ENCODE measurements around the gene EDEM1. TPM values are rescaled to one million over a fixed set of nuclear protein-coding genes. Genes with fewer than 3 reads are reported as not detected.

EDEM1 gene
- total and polyA plus RNA-seq, 3 donors from 2014 or later = 28.6 to 33.5 (median 30.3) TPM

GRCh38 chr3:5210926-5211325, 23.4 kb downstream of the EDEM1 start:
- no peaks in the 10 kb centered on the region for H3K4me1 ChIP-seq
- no peaks in the 10 kb centered on the region for H3K27me3 ChIP-seq
- no peak for DNase-seq
- no peak overlapping the region for H3K27ac ChIP-seq
- no peaks in the 10 kb centered on the region for H3K9me3 ChIP-seq
- WGBS, 2 donors = 94 to 96% methylated on average over 5 of the region's 5 CpGs
- H3K36me3 ChIP-seq (ENCODE audit: low read depth, missing control alignments) = no peaks in the 10 kb centered on the region
- H3K4me3 ChIP-seq = no peak overlapping the region
- TF ChIP-seq CTCF (IDR thresholded peaks at IDR 0.05) = no peak
- TF ChIP-seq POLR2A (IDR thresholded peaks at IDR 0.05) = no peak
- intact Hi-C loops (cut with DNase I; ENCODE audit: low total_unique reads) = no loop called here

GRCh38 chr3:5212628-5213573, 25.4 kb downstream of the EDEM1 start:
- 63 to 67% methylated on average over 8 to 9 of the region's 9 CpGs for WGBS, 2 donors
- Histone ChIP-seq H3K9me3 (no peaks in the 10 kb centered on the region), H3K36me3 (ENCODE audit: low read depth, missing control alignments) (no peaks in the 10 kb centered on the region), H3K4me1 (no peaks in the 10 kb centered on the region), H3K27me3 (no peaks in the 10 kb centered on the region), H3K4me3 (no peak overlapping the region), H3K27ac (no peak overlapping the region)
- TF ChIP-seq CTCF (IDR thresholded peaks at IDR 0.05) (no peak), POLR2A (IDR thresholded peaks at IDR 0.05) (no peak)
- DNase-seq = peak; percentile 73
- intact Hi-C loops (cut with DNase I; ENCODE audit: low total_unique reads) = no loop called here

- DNase-seq = no peak
- Histone ChIP-seq H3K36me3 (ENCODE audit: low read depth, missing control alignments) (no peaks in the 10 kb centered on the region), H3K9me3 (no peaks in the 10 kb centered on the region), H3K4me1 (no peaks in the 10 kb centered on the region), H3K27me3 (no peaks in the 10 kb centered on the region), H3K4me3 (no peak overlapping the region), H3K27ac (no peak overlapping the region)
- intact Hi-C loops (cut with DNase I; ENCODE audit: low total_unique reads) = no loop called here
- TF ChIP-seq CTCF (IDR thresholded peaks at IDR 0.05) = no peak
- TF ChIP-seq POLR2A (IDR thresholded peaks at IDR 0.05) = no peak
- 74 to 79% methylated on average over 7 of the region's 7 CpGs for WGBS, 2 donors
These were observed 26.1 kb downstream of the EDEM1 start for GRCh38 chr3:5213574-5213966.

- no peak overlapping the region for H3K4me3 ChIP-seq
- intact Hi-C loops (cut with DNase I; ENCODE audit: low total_unique reads) = no loop called here
- TF ChIP-seq POLR2A (IDR thresholded peaks at IDR 0.05) (no peak), CTCF (IDR thresholded peaks at IDR 0.05) (no peak)
- H3K27ac ChIP-seq = no peak overlapping the region
- 82 to 85% methylated on average over 9 of the region's 9 CpGs for WGBS, 2 donors
- H3K4me1 ChIP-seq = no peaks in the 10 kb centered on the region
- H3K36me3 ChIP-seq (ENCODE audit: low read depth, missing control alignments) = no peaks in the 10 kb centered on the region
- no peaks in the 10 kb centered on the region for H3K9me3 ChIP-seq
- H3K27me3 ChIP-seq = no peaks in the 10 kb centered on the region
- no peak for DNase-seq
These were observed 26.8 kb downstream of the EDEM1 start for GRCh38 chr3:5214352-5214751.

Measured in testis (tissue), 3 donors.